ENCODE measurements around the gene CNTNAP2. TPM values are rescaled to one million over a fixed set of nuclear protein-coding genes. Genes with fewer than 3 reads are reported as not detected.

The CNTNAP2 gene
- total RNA-seq, 1 experiment from 2014 or later, result 42.5 TPM

GRCh38 chr7:147497246-147497645 lies 1380.6 kb downstream of the CNTNAP2 start:
- Histone ChIP-seq H3K9me3 (no peaks in the 10 kb centered on the region), H3K27me3 (replicated peaks; ENCODE audit: control insufficient read depth, insufficient read depth, low read length) (no peaks in the 10 kb centered on the region), H3K4me3 (ENCODE audit: low read depth, low read length) (no peak overlapping the region), H3K36me3 (ENCODE audit: control insufficient read depth, insufficient read depth, low read length) (no peaks in the 10 kb centered on the region), H3K4me1 (no peaks in the 10 kb centered on the region)
- H3K4me3 Mint-ChIP-seq (ENCODE audit: unreplicated experiment), result no peak overlapping the region
- peaks cover 9% of the 10 kb centered on the region for H3K9me3 Mint-ChIP-seq (ENCODE audit: unreplicated experiment)
- no peaks in the 10 kb centered on the region for H3K27me3 Mint-ChIP-seq (ENCODE audit: insufficient read depth, unreplicated experiment)
- no peaks in the 10 kb centered on the region for H3K4me1 Mint-ChIP-seq (ENCODE audit: low read depth, unreplicated experiment)
- intact Hi-C loops (cut with micrococcal nuclease; ENCODE audit: unreplicated experiment), result no loop called here
- no peak for DNase-seq
- TF ChIP-seq CTCF (IDR thresholded peaks at IDR 0.05; ENCODE audit: insufficient read depth in 1 of 2, low read depth in 1 of 2, low read length in 1 of 2, severe bottlenecking in 1 of 2, unreplicated experiment in 1 of 2), result no peak
- ChIA-PET POLR2A (no interaction called here), CTCF (no interaction called here)
- H3K36me3 Mint-ChIP-seq (ENCODE audit: insufficient read depth, unreplicated experiment), result no peaks in the 10 kb centered on the region
- H3K27ac Mint-ChIP-seq (ENCODE audit: unreplicated experiment), result no peak overlapping the region
- BruUV-seq (replicated peaks), result no TSS peak

GRCh38 chr7:147498081-147498480 lies 1381.5 kb downstream of the CNTNAP2 start:
- H3K9me3 Mint-ChIP-seq (ENCODE audit: unreplicated experiment), result peaks cover 9% of the 10 kb centered on the region
- TF ChIP-seq CTCF (IDR thresholded peaks at IDR 0.05; ENCODE audit: insufficient read depth in 1 of 2, low read depth in 1 of 2, low read length in 1 of 2, severe bottlenecking in 1 of 2, unreplicated experiment in 1 of 2), result no peak
- intact Hi-C loops (cut with micrococcal nuclease; ENCODE audit: unreplicated experiment), result no loop called here
- H3K9me3 ChIP-seq, result no peaks in the 10 kb centered on the region
- H3K4me1 ChIP-seq, result no peaks in the 10 kb centered on the region
- POLR2A ChIA-PET, result no interaction called here
- no TSS peak for BruUV-seq (replicated peaks)
- no peaks in the 10 kb centered on the region for H3K4me1 Mint-ChIP-seq (ENCODE audit: low read depth, unreplicated experiment)
- H3K27me3 ChIP-seq (replicated peaks; ENCODE audit: control insufficient read depth, insufficient read depth, low read length), result no peaks in the 10 kb centered on the region
- H3K36me3 ChIP-seq (ENCODE audit: control insufficient read depth, insufficient read depth, low read length), result no peaks in the 10 kb centered on the region
- no peaks in the 10 kb centered on the region for H3K27me3 Mint-ChIP-seq (ENCODE audit: insufficient read depth, unreplicated experiment)
- no peak overlapping the region for H3K27ac Mint-ChIP-seq (ENCODE audit: unreplicated experiment)
- no peak for DNase-seq
- no peak overlapping the region for H3K4me3 ChIP-seq (ENCODE audit: low read depth, low read length)
- CTCF ChIA-PET, result no interaction called here
- H3K4me3 Mint-ChIP-seq (ENCODE audit: unreplicated experiment), result no peak overlapping the region
- H3K36me3 Mint-ChIP-seq (ENCODE audit: insufficient read depth, unreplicated experiment), result no peaks in the 10 kb centered on the region

- Histone ChIP-seq H3K4me1 (no peaks in the 10 kb centered on the region), H3K9me3 (no peaks in the 10 kb centered on the region), H3K4me3 (ENCODE audit: low read depth, low read length) (no peak overlapping the region), H3K36me3 (ENCODE audit: control insufficient read depth, insufficient read depth, low read length) (no peaks in the 10 kb centered on the region), H3K27me3 (replicated peaks; ENCODE audit: control insufficient read depth, insufficient read depth, low read length) (no peaks in the 10 kb centered on the region)
- H3K4me1 Mint-ChIP-seq (ENCODE audit: low read depth, unreplicated experiment), result peaks cover 7% of the 10 kb centered on the region
- ChIA-PET POLR2A (no interaction called here), CTCF (no interaction called here)
- intact Hi-C loops (cut with micrococcal nuclease; ENCODE audit: unreplicated experiment), result no loop called here
- H3K9me3 Mint-ChIP-seq (ENCODE audit: unreplicated experiment), result peaks cover 22% of the 10 kb centered on the region
- no peak overlapping the region for H3K4me3 Mint-ChIP-seq (ENCODE audit: unreplicated experiment)
- no peak for DNase-seq
- H3K27me3 Mint-ChIP-seq (ENCODE audit: insufficient read depth, unreplicated experiment), result no peaks in the 10 kb centered on the region
- H3K27ac Mint-ChIP-seq (ENCODE audit: unreplicated experiment), result no peak overlapping the region
- no peaks in the 10 kb centered on the region for H3K36me3 Mint-ChIP-seq (ENCODE audit: insufficient read depth, unreplicated experiment)
- no peak for TF ChIP-seq CTCF (IDR thresholded peaks at IDR 0.05; ENCODE audit: insufficient read depth in 1 of 2, low read depth in 1 of 2, low read length in 1 of 2, severe bottlenecking in 1 of 2, unreplicated experiment in 1 of 2)
- BruUV-seq (replicated peaks), result no TSS peak
Measured at GRCh38 chr7:147509035-147509501, 1392.5 kb downstream of the CNTNAP2 start.

Data from Caco-2 (cell line).